A549 (cell line): ENCODE results near the gene YIPF3. TPM values are rescaled to one million over a fixed set of nuclear protein-coding genes. Genes with fewer than 3 reads are reported as not detected.
A peak's percentile ranks its signal among the peaks of the same experiment; 100 is the strongest.

Source experiments
- ATAC-seq, 2 experiments: fragments of 200-7000 bp in 1 of 2; fragments of >200 bp in 1 of 2; cut with Nextera tagmentation in 1 of 2; cut with Tn5 transposase in 1 of 2; 3 replicates each; pipeline versions ENCODE4 v1.8.0 to v1.9.1; 2018 to 2020; ENCODE audit warnings: mild to moderate bottlenecking in 1 of 2, moderate library complexity in 1 of 2
- CTCF ChIA-PET: fragments of 300-600 bp; sonication (Branson Sonifier 250); formaldehyde crosslinking; extraction: SDS; loops from one replicate; lab custom pipeline; 2021; ENCODE audit warnings: antibody characterized with exemption, inconsistent platforms; lab: Yijun Ruan, JAX
- POLR2A ChIA-PET: fragments of 350-600 bp; formaldehyde crosslinking; extraction: SDS; loops from one replicate; lab custom pipeline; 2021; ENCODE audit warnings: antibody characterized with exemption, inconsistent platforms; lab: Yijun Ruan, JAX
- DNase-seq, 2 experiments: peaks; one replicate each; pipeline versions ENCODE4 v3.0.0 to v3.0.0-alpha.2; 2011 to 2016; ENCODE audit warnings: low read depth in 1 of 2, low spot score in 1 of 2
- FAIRE-seq: peaks from 2 replicates; lab custom pipeline; 2011; peaks lifted over from hg19 to GRCh38; lab: Jason Lieb, UNC
- H3K27ac ChIP-seq, 2 experiments: fragments of >200 bp; sonication (Bioruptor Twin); formaldehyde crosslinking; 3 replicates each; pipeline ENCODE4 v1.5.1; 2016 to 2017
- H3K4me1 ChIP-seq: fragments of >200 bp; sonication (Bioruptor Twin); formaldehyde crosslinking; 3 replicates; pipeline ENCODE4 v1.6.1; 2016
- H3K4me2 ChIP-seq: fragments of >200 bp; sonication (Bioruptor Twin); formaldehyde crosslinking; 3 replicates; pipeline ENCODE4 v1.6.1; 2016
- H3K4me3 ChIP-seq: fragments of >200 bp; sonication (Bioruptor Twin); formaldehyde crosslinking; 3 replicates; pipeline ENCODE4 v1.5.1; 2016
- H3K9me3 ChIP-seq: fragments of >200 bp; sonication (Bioruptor Twin); formaldehyde crosslinking; 3 replicates; pipeline ENCODE4 v1.6.1; 2016
- CBX2 ChIP-seq: fragments of 200-600 bp; sonication (generic); IDR thresholded peaks from 2 replicates; pipeline ENCODE4 v1.6.1; 2016; ENCODE audit warnings: low read depth, mild to moderate bottlenecking, borderline replicate concordance
- E2F6 ChIP-seq: IDR thresholded peaks from 2 replicates; pipeline ENCODE4 v1.6.1; 2012; ENCODE audit warnings: low read depth, borderline replicate concordance
- EHF ChIP-seq: fragments of 250-450 bp; sonication (Bioruptor Pico); IDR thresholded peaks from 2 replicates; pipeline ENCODE4 v1.5.0; 2020; ENCODE audit warnings: mild to moderate bottlenecking
- ESRRA ChIP-seq: fragments of 150-350 bp; IDR thresholded peaks from 2 replicates; pipeline ENCODE4 v1.6.1; 2014; ENCODE audit warnings: mild to moderate bottlenecking, low read length, borderline replicate concordance
- FOSB ChIP-seq: fragments of 250-450 bp; sonication (Bioruptor Pico); IDR thresholded peaks from 2 replicates; pipeline ENCODE4 v1.5.0; 2020; ENCODE audit warnings: mild to moderate bottlenecking, moderate library complexity
- FOSL2 ChIP-seq, 2 experiments: fragments of 450-650 bp in 1 of 2; fragments of >200 bp in 1 of 2; sonication (Bioruptor Twin) in 1 of 2; formaldehyde crosslinking; IDR thresholded peaks; 2 replicates each; pipeline versions ENCODE4 v1.5.0 to v1.6.1; 2016 to 2020; ENCODE audit warnings: mild to moderate bottlenecking in 1 of 2, moderate library complexity in 1 of 2
- GATA3 ChIP-seq: IDR thresholded peaks from 2 replicates; pipeline ENCODE4 v1.6.1; 2012; ENCODE audit warnings: borderline replicate concordance
- HDAC2 ChIP-seq: fragments of 200-600 bp; sonication (generic); IDR thresholded peaks from 2 replicates; pipeline ENCODE4 v1.6.1; 2016
- HOXA7 ChIP-seq: fragments of 250-450 bp; sonication (Bioruptor Pico); IDR thresholded peaks from 2 replicates; pipeline ENCODE4 v1.5.0; 2020; ENCODE audit warnings: mild to moderate bottlenecking, moderate library complexity
- HOXB13 ChIP-seq: fragments of 250-450 bp; sonication (Bioruptor Pico); IDR thresholded peaks from 2 replicates; pipeline ENCODE4 v1.5.0; 2020; ENCODE audit warnings: low read depth, mild to moderate bottlenecking, moderate library complexity
- HOXB5 ChIP-seq: fragments of 250-450 bp; sonication (Bioruptor Pico); IDR thresholded peaks from 2 replicates; pipeline ENCODE4 v1.5.0; 2020; ENCODE audit warnings: mild to moderate bottlenecking, moderate library complexity
- JUN ChIP-seq, 2 experiments: fragments of >200 bp; sonication (Bioruptor Twin); formaldehyde crosslinking; IDR thresholded peaks; 2 replicates in 1 of 2; 3 replicates in 1 of 2; pipeline ENCODE4 v1.6.1; 2016 to 2017
- MAZ ChIP-seq: fragments of 150-350 bp; IDR thresholded peaks from 2 replicates; pipeline ENCODE4 v1.6.1; 2014; ENCODE audit warnings: antibody characterized with exemption, low read depth, low read length, borderline replicate concordance
- MYC ChIP-seq: IDR thresholded peaks from 2 replicates; pipeline ENCODE4 v1.6.1; 2012; ENCODE audit warnings: mild to moderate bottlenecking, inconsistent platforms, low read length, improper control_type of control experiment, borderline replicate concordance
- NFE2L2 ChIP-seq: fragments of 150-350 bp; conservative IDR thresholded peaks from 2 replicates; pipeline ENCODE4 v1.6.1; 2014; ENCODE audit warnings: low read length
- NPAS2 ChIP-seq: fragments of 250-450 bp; sonication (Bioruptor Pico); IDR thresholded peaks from 2 replicates; pipeline ENCODE4 v1.8.0; 2022; ENCODE audit warnings: mild to moderate bottlenecking, moderate library complexity, borderline replicate concordance
- NR3C1 ChIP-seq: fragments of >200 bp; sonication (Bioruptor Twin); formaldehyde crosslinking; IDR thresholded peaks from 3 replicates; pipeline ENCODE4 v1.6.1; 2017
- POLR2A ChIP-seq: IDR thresholded peaks from 2 replicates; pipeline ENCODE4 v1.6.1; 2012; ENCODE audit warnings: mild to moderate bottlenecking, low read length
- POLR2AphosphoS2 ChIP-seq: conservative IDR thresholded peaks from 2 replicates; pipeline ENCODE4 v1.6.1; 2012; ENCODE audit warnings: low read length, improper control_type of control experiment, inconsistent platforms
- RNF2 ChIP-seq: fragments of 200-600 bp; sonication (generic); IDR thresholded peaks from 2 replicates; pipeline ENCODE4 v1.6.1; 2016; ENCODE audit warnings: low read depth, mild to moderate bottlenecking, antibody characterized with exemption, moderate library complexity, borderline replicate concordance
- SREBF2 ChIP-seq: fragments of 450-650 bp; IDR thresholded peaks from 2 replicates; pipeline ENCODE4 v1.6.1; 2014; ENCODE audit warnings: mild to moderate bottlenecking, moderate library complexity
- ZC3H11A ChIP-seq: fragments of 450-650 bp; IDR thresholded peaks from 2 replicates; pipeline ENCODE4 v1.6.1; 2014; ENCODE audit warnings: antibody characterized with exemption, mild to moderate bottlenecking
- WGBS: methylation state at CpG from one replicate; pipeline ENCODE4 v1.1.6; 2017; ENCODE audit errors: missing lambda C conversion rate; 5-methylcytosine and 5-hydroxymethylcytosine counted together
- polyA plus RNA-seq, 4 experiments: library from polyadenylated mRNA; depleted of rRNA in 3 of 4; stranded (reverse); fragments of >200 nt; fragmentation: RNase III in 1 of 4; extraction: RNeasy Plus Mini Kit Qiagen cat#74134 plus additional on column Dnase treatment in 1 of 4; gene quantifications; 2 replicates in 3 of 4; 3 replicates in 1 of 4; pipeline ENCODE4 v1.2.3, GENCODE V29; 2011 to 2017
- small RNA-seq, 6 experiments: library from RNA; depleted of rRNA; stranded (forward); fragments of <200 nt; gene quantifications; one replicate each; pipeline ENCODE3, GENCODE V24; 2012
- TF ChIP-seq, protein P1 (sequence below): IDR thresholded peaks from 2 replicates; pipeline ENCODE4 v1.6.1; 2012
- TF ChIP-seq, protein P2 (sequence below): fragments of 450-650 bp; IDR thresholded peaks from 2 replicates; pipeline ENCODE4 v1.6.1; 2014; ENCODE audit warnings: antibody characterized with exemption
- TF ChIP-seq, protein P3 (sequence below): fragments of >200 bp; sonication (Bioruptor Twin); formaldehyde crosslinking; IDR thresholded peaks from 3 replicates; pipeline ENCODE4 v1.5.1; 2016

YIPF3 gene
- polyA plus RNA-seq, 2 of the 4 experiments (the other 2 are of a cell fraction), result 63.4 to 108 TPM

DNA sequence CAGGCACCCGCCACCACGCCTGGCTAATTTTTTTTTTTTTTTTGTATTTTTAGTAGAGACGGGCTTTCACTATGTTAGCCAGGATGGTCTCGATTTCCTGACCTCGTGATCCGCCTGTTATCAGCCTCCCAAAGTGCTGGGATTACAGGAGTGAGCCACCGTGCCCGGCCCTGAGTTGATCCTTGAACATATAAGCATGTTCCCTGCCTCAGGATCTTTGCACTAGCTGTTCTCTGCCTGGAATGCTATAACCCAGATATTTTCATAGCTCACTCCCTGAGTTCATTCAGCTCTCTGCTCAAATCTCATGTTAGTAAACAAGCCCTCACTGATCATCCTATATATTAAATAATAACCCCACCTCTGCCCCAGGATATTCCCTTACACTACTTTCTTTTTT lies 52.4 kb downstream of the YIPF3 start:
- no peak for DNase-seq
- 63% methylated on average over 7 of the region's 8 CpGs for WGBS
- H3K4me3 ChIP-seq, result no peak overlapping the region
- ATAC-seq, result no peak
- no peak overlapping the region for H3K27ac ChIP-seq
- no peaks in the 10 kb centered on the region for H3K9me3 ChIP-seq
- TF ChIP-seq NFE2L2 (no peak), FOSB (CRISPR knock-in tag) (no peak), HOXB5 (CRISPR knock-in tag) (no peak), RNF2 (no peak), ZC3H11A (no peak), GATA3 (no peak), EHF (no peak), HDAC2 (no peak), NPAS2 (CRISPR knock-in tag) (no peak), JUN (IDR thresholded peaks at IDR 0.05) (no peak), CBX2 (no peak), FOSL2 (IDR thresholded peaks at IDR 0.05) (no peak), FOSL2 (CRISPR knock-in tag; IDR thresholded peaks at IDR 0.05) (no peak), HOXA7 (no peak), MAZ (no peak)
- TF ChIP-seq, protein P1, sequence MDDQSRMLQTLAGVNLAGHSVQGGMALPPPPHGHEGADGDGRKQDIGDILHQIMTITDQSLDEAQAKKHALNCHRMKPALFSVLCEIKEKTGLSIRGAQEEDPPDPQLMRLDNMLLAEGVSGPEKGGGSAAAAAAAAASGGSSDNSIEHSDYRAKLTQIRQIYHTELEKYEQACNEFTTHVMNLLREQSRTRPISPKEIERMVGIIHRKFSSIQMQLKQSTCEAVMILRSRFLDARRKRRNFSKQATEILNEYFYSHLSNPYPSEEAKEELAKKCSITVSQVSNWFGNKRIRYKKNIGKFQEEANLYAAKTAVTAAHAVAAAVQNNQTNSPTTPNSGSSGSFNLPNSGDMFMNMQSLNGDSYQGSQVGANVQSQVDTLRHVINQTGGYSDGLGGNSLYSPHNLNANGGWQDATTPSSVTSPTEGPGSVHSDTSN, result no peak
- CTCF ChIA-PET, result interaction anchor here (0.7 to 1.4 kb wide), 3 partner anchors 22 to 43 kb away, joined by 3 to 5 read pairs (median 4); no protein-coding TSS in a partner anchor
- FAIRE-seq, result no peak
- POLR2A ChIA-PET, result no interaction called here
- no peaks in the 10 kb centered on the region for H3K4me1 ChIP-seq
- H3K4me2 ChIP-seq, result no peak overlapping the region

GRCh38 chr6:43461936-43462335 lies 54.8 kb downstream of the YIPF3 start:
- H3K4me2 ChIP-seq, result no peak overlapping the region
- ATAC-seq (peak in 1 of 2 experiments; percentile 30; a peak in 1 of 6 replicates), FAIRE-seq (no peak), DNase-seq (no peak)
- H3K4me3 ChIP-seq, result no peak overlapping the region
- POLR2A ChIA-PET, result no interaction called here
- TF ChIP-seq NR3C1, result no peak
- no peak for TF ChIP-seq ZC3H11A
- no peak for TF ChIP-seq MYC
- TF ChIP-seq SREBF2, result no peak
- no peak for TF ChIP-seq ESRRA
- TF ChIP-seq POLR2A, result no peak
- no peak for TF ChIP-seq HOXB13 (CRISPR knock-in tag)
- TF ChIP-seq POLR2AphosphoS2, result no peak
- TF ChIP-seq E2F6, result no peak
- TF ChIP-seq EHF, result no peak
- TF ChIP-seq, protein P2, sequence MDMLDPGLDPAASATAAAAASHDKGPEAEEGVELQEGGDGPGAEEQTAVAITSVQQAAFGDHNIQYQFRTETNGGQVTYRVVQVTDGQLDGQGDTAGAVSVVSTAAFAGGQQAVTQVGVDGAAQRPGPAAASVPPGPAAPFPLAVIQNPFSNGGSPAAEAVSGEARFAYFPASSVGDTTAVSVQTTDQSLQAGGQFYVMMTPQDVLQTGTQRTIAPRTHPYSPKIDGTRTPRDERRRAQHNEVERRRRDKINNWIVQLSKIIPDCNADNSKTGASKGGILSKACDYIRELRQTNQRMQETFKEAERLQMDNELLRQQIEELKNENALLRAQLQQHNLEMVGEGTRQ, result no peak
- TF ChIP-seq, protein P3, sequence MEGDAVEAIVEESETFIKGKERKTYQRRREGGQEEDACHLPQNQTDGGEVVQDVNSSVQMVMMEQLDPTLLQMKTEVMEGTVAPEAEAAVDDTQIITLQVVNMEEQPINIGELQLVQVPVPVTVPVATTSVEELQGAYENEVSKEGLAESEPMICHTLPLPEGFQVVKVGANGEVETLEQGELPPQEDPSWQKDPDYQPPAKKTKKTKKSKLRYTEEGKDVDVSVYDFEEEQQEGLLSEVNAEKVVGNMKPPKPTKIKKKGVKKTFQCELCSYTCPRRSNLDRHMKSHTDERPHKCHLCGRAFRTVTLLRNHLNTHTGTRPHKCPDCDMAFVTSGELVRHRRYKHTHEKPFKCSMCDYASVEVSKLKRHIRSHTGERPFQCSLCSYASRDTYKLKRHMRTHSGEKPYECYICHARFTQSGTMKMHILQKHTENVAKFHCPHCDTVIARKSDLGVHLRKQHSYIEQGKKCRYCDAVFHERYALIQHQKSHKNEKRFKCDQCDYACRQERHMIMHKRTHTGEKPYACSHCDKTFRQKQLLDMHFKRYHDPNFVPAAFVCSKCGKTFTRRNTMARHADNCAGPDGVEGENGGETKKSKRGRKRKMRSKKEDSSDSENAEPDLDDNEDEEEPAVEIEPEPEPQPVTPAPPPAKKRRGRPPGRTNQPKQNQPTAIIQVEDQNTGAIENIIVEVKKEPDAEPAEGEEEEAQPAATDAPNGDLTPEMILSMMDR, result no peak
- H3K27ac ChIP-seq, result no peak overlapping the region
- peaks cover 5% of the 10 kb centered on the region; the same call in 1 of the 3 replicates for H3K4me1 ChIP-seq
- CTCF ChIA-PET, result interaction anchor here (1.4 to 1.6 kb wide), 2 partner anchors 17 to 29 kb away, joined by 3 read pairs; no protein-coding TSS in a partner anchor
- H3K9me3 ChIP-seq, result no peaks in the 10 kb centered on the region
- WGBS, result 53% methylated on average over 5 of the region's 5 CpGs

Small RNAs within 50 kb of the gene (small RNA-seq; reads per million reads assigned to genes)
- 0 reads per million in 6 experiments for gene RF00426
- gene RNU6-1113P, result 0 reads per million in 6 experiments

Other genes with a start within 250 kb of the YIPF3 start
- not detected in 2 replicates for gene SLC22A7, start 218.7 kb downstream of the YIPF3 start, polyA plus RNA-seq (2011; rRNA removed)
- gene SLC22A7, start 218.7 kb downstream of the YIPF3 start, polyA plus RNA-seq (2017; fragmentation: RNase III; extraction: RNeasy Plus Mini Kit Qiagen cat#74134 plus additional on column Dnase treatment), result not detected in 3 replicates
- 1.3 and 2.6 TPM in 2 replicates for gene CRIP3, start 208.1 kb downstream of the YIPF3 start, polyA plus RNA-seq (2011; rRNA removed)
- 2.1 to 2.8 TPM (median 2.4 TPM) in 3 replicates for gene CRIP3, start 208.1 kb downstream of the YIPF3 start, polyA plus RNA-seq (2017; fragmentation: RNase III; extraction: RNeasy Plus Mini Kit Qiagen cat#74134 plus additional on column Dnase treatment)
- gene ZNF318, start 147.3 kb downstream of the YIPF3 start, polyA plus RNA-seq (2011; rRNA removed), result 9.2 and 10.3 TPM in 2 replicates
- gene ZNF318, start 147.3 kb downstream of the YIPF3 start, polyA plus RNA-seq (2017; fragmentation: RNase III; extraction: RNeasy Plus Mini Kit Qiagen cat#74134 plus additional on column Dnase treatment), result 4.3 to 5.0 TPM (median 4.7 TPM) in 3 replicates
- 6.8 and 8.5 TPM in 2 replicates for gene ABCC10, start 89.4 kb downstream of the YIPF3 start, polyA plus RNA-seq (2011; rRNA removed)
- gene ABCC10, start 89.4 kb downstream of the YIPF3 start, polyA plus RNA-seq (2017; fragmentation: RNase III; extraction: RNeasy Plus Mini Kit Qiagen cat#74134 plus additional on column Dnase treatment), result 8.9 to 10.5 TPM (median 9.3 TPM) in 3 replicates
- gene DLK2, start 61.4 kb downstream of the YIPF3 start, polyA plus RNA-seq (2011; rRNA removed), result 2.9 and 3.4 TPM in 2 replicates
- gene DLK2, start 61.4 kb downstream of the YIPF3 start, polyA plus RNA-seq (2017; fragmentation: RNase III; extraction: RNeasy Plus Mini Kit Qiagen cat#74134 plus additional on column Dnase treatment), result 2.2 to 2.6 TPM (median 2.5 TPM) in 3 replicates
- 12.7 and 15.7 TPM in 2 replicates for gene TJAP1, start 39.4 kb downstream of the YIPF3 start, polyA plus RNA-seq (2011; rRNA removed)
- gene TJAP1, start 39.4 kb downstream of the YIPF3 start, polyA plus RNA-seq (2017; fragmentation: RNase III; extraction: RNeasy Plus Mini Kit Qiagen cat#74134 plus additional on column Dnase treatment), result 12.7 to 13.7 TPM (median 13.1 TPM) in 3 replicates
- 0.24 and 0.26 TPM in 2 replicates for gene LRRC73, start 6.6 kb downstream of the YIPF3 start, polyA plus RNA-seq (2011; rRNA removed)
- 0.61 to 0.72 TPM (median 0.71 TPM) in 3 replicates for gene LRRC73, start 6.6 kb downstream of the YIPF3 start, polyA plus RNA-seq (2017; fragmentation: RNase III; extraction: RNeasy Plus Mini Kit Qiagen cat#74134 plus additional on column Dnase treatment)
- 63.1 and 85.1 TPM in 2 replicates for gene POLR1C, start 163 bp upstream of the YIPF3 start, polyA plus RNA-seq (2011; rRNA removed)
- gene POLR1C, start 163 bp upstream of the YIPF3 start, polyA plus RNA-seq (2017; fragmentation: RNase III; extraction: RNeasy Plus Mini Kit Qiagen cat#74134 plus additional on column Dnase treatment), result 46.5 to 50.0 TPM (median 48.5 TPM) in 3 replicates
- gene XPO5, start 59.1 kb upstream of the YIPF3 start, polyA plus RNA-seq (2011; rRNA removed), result 51.0 and 53.9 TPM in 2 replicates
- 24.7 to 27.7 TPM (median 24.8 TPM) in 3 replicates for gene XPO5, start 59.1 kb upstream of the YIPF3 start, polyA plus RNA-seq (2017; fragmentation: RNase III; extraction: RNeasy Plus Mini Kit Qiagen cat#74134 plus additional on column Dnase treatment)
- gene POLH, start 59.3 kb upstream of the YIPF3 start, polyA plus RNA-seq (2011; rRNA removed), result 14.4 and 14.5 TPM in 2 replicates
- gene POLH, start 59.3 kb upstream of the YIPF3 start, polyA plus RNA-seq (2017; fragmentation: RNase III; extraction: RNeasy Plus Mini Kit Qiagen cat#74134 plus additional on column Dnase treatment), result 7.0 to 9.7 TPM (median 9.4 TPM) in 3 replicates
- 59.6 and 71.1 TPM in 2 replicates for gene GTPBP2, start 112.3 kb upstream of the YIPF3 start, polyA plus RNA-seq (2011; rRNA removed)
- 27.0 to 29.3 TPM (median 28.9 TPM) in 3 replicates for gene GTPBP2, start 112.3 kb upstream of the YIPF3 start, polyA plus RNA-seq (2017; fragmentation: RNase III; extraction: RNeasy Plus Mini Kit Qiagen cat#74134 plus additional on column Dnase treatment)
- 26.7 and 32.0 TPM in 2 replicates for gene MAD2L1BP, start 118.9 kb upstream of the YIPF3 start, polyA plus RNA-seq (2011; rRNA removed)
- gene MAD2L1BP, start 118.9 kb upstream of the YIPF3 start, polyA plus RNA-seq (2017; fragmentation: RNase III; extraction: RNeasy Plus Mini Kit Qiagen cat#74134 plus additional on column Dnase treatment), result 22.0 to 22.6 TPM (median 22.4 TPM) in 3 replicates
- gene RSPH9, start 128.1 kb upstream of the YIPF3 start, polyA plus RNA-seq (2011; rRNA removed), result 0.18 and 0.37 TPM in 2 replicates
- gene RSPH9, start 128.1 kb upstream of the YIPF3 start, polyA plus RNA-seq (2017; fragmentation: RNase III; extraction: RNeasy Plus Mini Kit Qiagen cat#74134 plus additional on column Dnase treatment), result 0.09 to 0.17 TPM (median 0.14 TPM) in 3 replicates
- 44.2 and 54.2 TPM in 2 replicates for gene MRPS18A, start 170.9 kb upstream of the YIPF3 start, polyA plus RNA-seq (2011; rRNA removed)
- 38.0 to 42.1 TPM (median 41.1 TPM) in 3 replicates for gene MRPS18A, start 170.9 kb upstream of the YIPF3 start, polyA plus RNA-seq (2017; fragmentation: RNase III; extraction: RNeasy Plus Mini Kit Qiagen cat#74134 plus additional on column Dnase treatment)